Rectal smooth muscle tissue (tissue), 1 donor: ENCODE measurements around the gene NAP1L5.

Experiments used
- H3K27ac ChIP-seq: one replicate; pipeline ENCODE4 v1.7.0; 2013; ENCODE audit warnings: low read depth, low read length, inconsistent platforms
- H3K27me3 ChIP-seq: one replicate; pipeline ENCODE4 v1.7.0; 2013; ENCODE audit warnings: low read length; ENCODE audit not compliant: control insufficient read depth, insufficient read depth
- H3K36me3 ChIP-seq: one replicate; pipeline ENCODE4 v1.7.0; 2013; ENCODE audit warnings: low read length; ENCODE audit not compliant: control insufficient read depth, insufficient read depth
- H3K4me1 ChIP-seq: one replicate; pipeline ENCODE4 v1.7.0; 2013; ENCODE audit warnings: low read length; ENCODE audit not compliant: control insufficient read depth, insufficient read depth
- H3K4me3 ChIP-seq: one replicate; pipeline ENCODE4 v1.7.0; 2013; ENCODE audit warnings: low read length
- H3K9ac ChIP-seq: one replicate; pipeline ENCODE4 v1.7.0; 2013; ENCODE audit warnings: low read length

Gene NAP1L5, protein sequence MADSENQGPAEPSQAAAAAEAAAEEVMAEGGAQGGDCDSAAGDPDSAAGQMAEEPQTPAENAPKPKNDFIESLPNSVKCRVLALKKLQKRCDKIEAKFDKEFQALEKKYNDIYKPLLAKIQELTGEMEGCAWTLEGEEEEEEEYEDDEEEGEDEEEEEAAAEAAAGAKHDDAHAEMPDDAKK

DNA sequence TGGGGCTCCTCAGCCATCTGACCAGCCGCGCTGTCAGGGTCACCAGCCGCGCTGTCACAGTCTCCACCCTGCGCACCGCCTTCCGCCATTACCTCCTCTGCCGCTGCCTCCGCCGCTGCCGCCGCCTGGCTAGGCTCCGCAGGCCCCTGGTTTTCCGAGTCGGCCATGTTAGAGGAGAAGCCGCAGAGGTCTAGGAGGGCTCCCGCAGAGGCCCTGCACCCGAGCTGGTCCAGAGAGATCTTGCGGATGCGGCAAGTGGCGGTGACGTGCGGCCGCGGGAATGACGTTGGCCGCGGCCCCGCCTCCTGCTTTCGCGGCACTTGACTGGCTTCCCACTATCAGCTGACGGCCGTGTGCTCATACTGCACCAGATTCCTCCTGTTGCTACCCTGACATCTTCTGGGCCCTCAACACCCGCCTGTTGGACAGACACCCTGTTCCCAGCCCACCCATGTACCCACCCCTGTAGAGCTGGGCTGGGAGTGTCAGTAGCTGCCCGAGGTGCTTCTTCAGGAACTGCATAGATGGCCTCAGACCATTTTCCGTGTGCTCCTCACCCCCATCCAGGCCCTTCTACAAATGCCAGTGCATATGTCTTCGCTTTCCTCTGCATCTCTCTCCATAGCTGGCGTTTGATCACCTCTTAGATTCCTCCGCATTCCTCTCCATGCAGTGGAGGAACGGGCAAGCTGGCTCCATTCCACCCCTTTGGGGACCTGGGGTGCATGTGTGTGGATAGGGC, at the start of gene NAP1L5:
Gene NAP1L5, minus strand, starts transcription at position 242 of the 742 bp plus-strand sequence. Its CDS starts 75 bp downstream, at position 167.
- Histone ChIP-seq H3K36me3 (no peaks in the 10 kb centered on the region), H3K4me3 (peak within 1 kb of the TSS; percentile 76), H3K27me3 (no peaks in the 10 kb centered on the region)

DNA sequence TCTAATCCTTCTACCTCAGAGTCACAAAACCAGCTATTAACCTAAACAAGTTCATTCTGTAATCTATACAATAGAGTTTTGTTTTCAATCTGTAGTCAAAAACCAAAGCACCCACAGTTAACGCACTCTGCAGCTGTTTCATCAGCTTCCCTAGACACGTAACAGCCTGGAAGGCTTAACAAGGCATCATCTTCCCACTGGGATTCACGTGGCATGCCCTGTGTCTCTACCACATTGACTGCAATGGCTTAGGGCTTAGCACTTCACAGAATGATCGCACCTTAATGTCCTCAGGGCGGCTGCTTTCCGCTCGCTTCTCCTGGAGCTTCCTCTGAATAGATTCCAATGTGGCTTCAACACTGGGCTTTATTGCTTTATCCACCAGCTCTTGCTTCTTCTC, 49.7 kb upstream of the NAP1L5 start:
- H3K4me1 ChIP-seq: no peaks in the 10 kb centered on the region
- H3K9ac ChIP-seq: no peak overlapping the region
- peaks cover 32% of the 10 kb centered on the region for H3K36me3 ChIP-seq
- H3K27me3 ChIP-seq: no peaks in the 10 kb centered on the region
- no peak overlapping the region for H3K27ac ChIP-seq
- H3K4me3 ChIP-seq: no peak overlapping the region

More for the DNA sequence above, at the start of gene NAP1L5:
- Histone ChIP-seq H3K4me1 (no peaks in the 10 kb centered on the region), H3K9ac (peak within 1 kb of the TSS; percentile 32), H3K27ac (peak within 1 kb of the TSS; percentile 75)

DNA sequence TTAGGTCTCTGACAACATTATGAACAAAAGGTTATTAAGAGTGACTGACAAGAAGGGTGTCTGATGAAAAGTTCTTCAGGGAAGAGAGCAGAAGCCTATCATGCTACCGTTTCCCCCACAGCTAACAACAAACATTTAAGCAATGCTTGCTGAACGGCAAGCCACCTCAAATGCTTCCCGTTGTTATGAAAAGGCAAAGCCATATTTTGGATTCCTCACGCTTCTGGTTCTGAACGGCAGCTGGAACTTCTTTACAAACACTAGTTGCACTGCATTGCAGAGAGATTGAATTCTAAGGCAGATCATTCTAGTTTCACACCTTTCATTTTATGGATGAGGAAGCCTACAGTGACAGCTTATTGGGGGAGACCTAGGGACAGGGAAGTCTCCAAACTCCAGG, 48.6 kb upstream of the NAP1L5 start:
- H3K4me3 ChIP-seq: no peak overlapping the region
- peaks cover 32% of the 10 kb centered on the region for H3K36me3 ChIP-seq
- no peaks in the 10 kb centered on the region for H3K4me1 ChIP-seq
- H3K27me3 ChIP-seq: no peaks in the 10 kb centered on the region
- no peak overlapping the region for H3K9ac ChIP-seq
- no peak overlapping the region for H3K27ac ChIP-seq

DNA sequence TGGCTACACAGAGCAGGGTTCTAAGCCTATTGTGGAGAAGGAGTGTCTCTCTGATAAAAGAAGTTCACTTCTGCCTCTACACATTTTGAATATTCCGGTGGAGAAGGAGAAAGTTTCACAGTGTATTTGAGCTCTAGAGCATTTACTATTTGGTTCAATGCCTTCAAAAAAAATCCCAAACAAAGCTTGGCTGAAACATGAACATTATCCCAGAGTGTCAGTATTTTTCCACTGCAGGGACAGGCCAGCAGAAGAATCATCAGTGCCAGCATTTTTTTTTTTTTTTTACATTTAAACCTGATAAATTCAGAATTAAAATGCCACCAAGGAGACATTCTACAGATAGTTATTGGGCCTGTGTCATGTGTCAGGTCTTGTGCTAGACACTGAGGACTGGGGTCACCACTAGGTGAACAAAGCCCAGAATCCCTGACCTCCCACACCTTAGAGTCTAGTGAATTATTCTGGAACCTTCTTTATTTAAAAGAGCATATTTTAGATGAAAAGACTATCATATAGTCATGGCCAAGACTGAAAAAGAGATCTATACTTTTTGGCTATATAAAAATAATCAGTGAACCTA, 48.0 kb upstream of the NAP1L5 start:
- Histone ChIP-seq H3K27ac (no peak overlapping the region), H3K9ac (no peak overlapping the region), H3K36me3 (peaks cover 32% of the 10 kb centered on the region), H3K4me1 (no peaks in the 10 kb centered on the region), H3K4me3 (no peak overlapping the region), H3K27me3 (no peaks in the 10 kb centered on the region)

DNA sequence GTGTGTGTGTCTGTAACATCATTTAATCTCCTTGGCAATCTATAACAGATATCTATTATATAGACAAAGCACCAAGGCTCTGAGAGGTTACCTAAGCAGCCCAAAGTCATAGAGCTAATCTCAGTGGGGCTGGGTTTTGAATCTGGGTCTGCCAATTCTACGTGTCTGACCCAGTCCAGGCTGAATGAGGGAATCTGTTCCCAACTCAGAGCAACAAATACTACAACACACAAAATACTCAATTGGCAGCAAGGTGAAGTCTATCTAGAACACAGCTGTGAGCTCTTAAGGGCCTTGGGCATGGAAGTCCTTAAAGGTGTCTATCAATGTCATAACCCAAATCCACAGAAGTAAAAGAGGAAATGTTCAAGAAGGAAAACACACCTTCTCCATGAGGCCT, 47.5 kb upstream of the NAP1L5 start:
- Histone ChIP-seq H3K27me3 (no peaks in the 10 kb centered on the region), H3K27ac (no peak overlapping the region), H3K9ac (no peak overlapping the region), H3K36me3 (peaks cover 28% of the 10 kb centered on the region), H3K4me3 (no peak overlapping the region), H3K4me1 (no peaks in the 10 kb centered on the region)

DNA sequence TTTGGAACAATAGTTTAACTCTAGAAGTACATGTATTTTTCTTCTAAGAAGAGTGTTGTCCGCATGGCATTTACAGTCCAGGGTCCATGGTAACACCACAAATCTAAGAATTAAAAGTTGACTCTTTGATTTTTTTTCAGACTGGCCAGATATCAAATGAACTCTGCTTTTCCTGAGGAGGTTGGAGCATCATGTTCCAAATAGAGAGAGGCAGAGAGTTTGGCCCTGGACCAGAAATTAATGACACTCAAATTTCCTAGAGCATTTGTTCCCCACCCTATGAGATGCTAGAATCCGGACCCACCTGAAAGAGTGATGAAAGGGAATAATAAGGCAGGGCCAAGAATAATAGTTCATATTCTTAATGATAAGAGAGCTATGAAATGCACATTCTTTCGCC, 47.0 kb upstream of the NAP1L5 start:
- no peak overlapping the region for H3K27ac ChIP-seq
- H3K9ac ChIP-seq: no peak overlapping the region
- no peak overlapping the region for H3K4me3 ChIP-seq
- no peaks in the 10 kb centered on the region for H3K27me3 ChIP-seq
- no peaks in the 10 kb centered on the region for H3K4me1 ChIP-seq
- peaks cover 22% of the 10 kb centered on the region for H3K36me3 ChIP-seq

DNA sequence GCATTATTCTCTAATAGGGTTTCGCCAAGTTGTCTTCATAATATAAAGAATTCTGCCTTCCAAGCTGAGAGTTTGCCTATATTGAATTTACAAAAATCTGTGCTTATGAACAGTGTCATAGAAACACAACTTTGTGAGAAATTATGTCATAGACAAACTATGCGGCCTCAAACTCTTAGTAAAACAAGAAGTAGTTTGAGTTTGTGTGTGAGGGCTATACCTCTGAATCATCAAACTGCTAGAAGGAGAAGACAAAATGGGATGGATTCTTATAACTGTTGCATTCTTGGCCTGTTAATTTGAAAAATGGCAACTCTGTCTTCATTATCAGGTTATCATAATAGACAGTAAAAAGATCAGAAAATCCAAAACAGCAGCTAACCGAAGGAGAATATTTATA, 46.1 kb upstream of the NAP1L5 start:
- Histone ChIP-seq H3K36me3 (peaks cover 21% of the 10 kb centered on the region), H3K4me1 (no peaks in the 10 kb centered on the region), H3K27me3 (no peaks in the 10 kb centered on the region), H3K4me3 (no peak overlapping the region), H3K27ac (no peak overlapping the region), H3K9ac (no peak overlapping the region)

DNA sequence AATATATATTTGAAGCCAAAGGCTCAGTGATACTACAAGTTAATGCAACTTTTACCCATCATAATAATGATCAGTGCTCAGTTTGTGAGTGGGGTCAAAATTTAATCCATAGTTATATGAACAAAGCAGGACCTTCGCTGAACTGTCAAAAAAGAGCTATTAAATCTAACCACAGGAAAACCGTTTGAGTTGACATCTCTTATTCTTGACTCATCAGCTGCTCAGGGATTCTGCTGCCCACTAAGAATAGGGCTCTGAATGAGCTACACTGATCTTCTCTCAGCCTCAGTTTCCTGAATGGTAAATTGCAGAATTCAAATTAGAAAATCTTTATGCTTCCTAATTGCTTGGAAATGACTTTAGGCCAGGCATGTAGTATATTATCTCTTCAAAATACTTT, 44.9 kb upstream of the NAP1L5 start:
- Histone ChIP-seq H3K27me3 (no peaks in the 10 kb centered on the region), H3K4me1 (peaks cover 5% of the 10 kb centered on the region), H3K36me3 (peaks cover 16% of the 10 kb centered on the region), H3K4me3 (no peak overlapping the region), H3K9ac (no peak overlapping the region), H3K27ac (no peak overlapping the region)

DNA sequence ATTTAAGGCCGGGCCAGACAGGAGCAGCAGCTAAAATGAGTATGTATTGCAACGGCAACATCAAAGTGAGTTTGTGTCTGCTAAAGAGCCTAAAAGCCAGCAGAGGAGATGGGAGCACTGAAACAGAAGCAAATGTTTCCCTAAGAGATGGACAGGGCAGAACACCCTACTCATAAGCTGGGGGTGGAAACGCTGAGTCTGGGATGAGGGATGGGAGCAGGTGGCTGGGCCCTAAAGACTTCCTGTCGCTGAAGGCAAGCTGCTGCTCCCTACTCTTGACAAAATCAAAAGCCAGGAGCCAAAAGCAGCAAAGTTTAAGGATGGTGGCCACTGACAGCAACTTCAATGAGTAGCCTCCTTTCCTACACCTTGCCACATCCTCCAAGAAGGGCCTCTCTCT, 40.6 kb upstream of the NAP1L5 start:
- H3K9ac ChIP-seq: no peak overlapping the region
- peak overlapping the region; percentile 2 for H3K27ac ChIP-seq
- no peak overlapping the region for H3K4me3 ChIP-seq
- peaks cover 5% of the 10 kb centered on the region for H3K4me1 ChIP-seq
- H3K27me3 ChIP-seq: no peaks in the 10 kb centered on the region
- H3K36me3 ChIP-seq: peaks cover 11% of the 10 kb centered on the region

DNA sequence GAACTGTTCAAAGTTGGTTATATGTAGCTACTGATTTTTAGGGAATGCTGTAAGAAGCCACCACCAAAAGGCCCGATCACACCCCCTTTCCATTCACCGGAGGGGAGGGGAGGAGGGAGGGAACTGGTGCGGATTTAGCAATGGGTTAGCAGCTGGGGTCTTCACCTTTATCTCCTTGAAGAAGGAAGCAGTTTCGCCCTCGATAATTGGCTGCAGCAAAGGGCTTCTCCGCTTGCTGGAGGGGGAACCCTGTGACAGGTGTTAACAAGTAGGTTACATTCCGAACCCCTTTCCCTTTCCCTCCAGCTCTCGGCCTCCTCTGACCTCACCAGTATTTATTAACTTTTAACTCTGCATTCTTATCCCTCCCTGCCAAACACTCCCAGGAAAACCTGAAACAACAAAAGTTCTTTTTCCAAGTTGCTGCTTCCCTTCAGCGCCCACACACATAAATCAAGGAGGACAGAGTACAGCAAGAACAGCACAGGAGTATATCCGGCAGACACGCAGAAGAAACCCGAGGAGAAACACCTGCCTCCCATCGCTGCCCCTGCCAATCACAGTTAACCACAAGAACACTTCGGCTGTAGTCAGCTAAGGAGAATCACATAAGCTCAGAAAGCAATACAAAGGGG, 39.8 kb upstream of the NAP1L5 start:
- Histone ChIP-seq H3K27me3 (no peaks in the 10 kb centered on the region), H3K4me3 (no peak overlapping the region), H3K27ac (peak overlapping the region; percentile 2), H3K9ac (no peak overlapping the region), H3K4me1 (peaks cover 5% of the 10 kb centered on the region), H3K36me3 (peaks cover 11% of the 10 kb centered on the region)

DNA sequence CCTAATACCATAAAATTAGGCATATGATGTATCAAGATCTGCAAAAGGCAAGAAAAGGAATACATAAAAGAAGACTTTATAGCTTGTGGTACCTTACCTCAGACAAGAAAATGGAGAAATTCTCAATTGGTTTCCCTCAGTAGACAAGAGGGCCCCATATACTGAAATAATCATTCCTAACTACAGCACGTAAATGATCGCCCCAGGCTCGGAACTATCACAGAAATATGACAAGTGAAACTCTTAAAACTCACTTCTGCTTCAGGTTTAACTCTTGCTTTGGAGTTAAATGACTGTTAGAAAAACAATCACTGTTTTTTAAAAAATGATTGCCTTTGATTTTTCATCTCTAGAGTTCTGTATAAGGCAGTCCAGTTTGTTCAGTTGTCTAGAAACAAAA, 38.6 kb upstream of the NAP1L5 start:
- H3K9ac ChIP-seq: no peak overlapping the region
- H3K27me3 ChIP-seq: no peaks in the 10 kb centered on the region
- H3K36me3 ChIP-seq: peaks cover 17% of the 10 kb centered on the region
- H3K27ac ChIP-seq: no peak overlapping the region
- H3K4me1 ChIP-seq: peaks cover 5% of the 10 kb centered on the region
- no peak overlapping the region for H3K4me3 ChIP-seq

DNA sequence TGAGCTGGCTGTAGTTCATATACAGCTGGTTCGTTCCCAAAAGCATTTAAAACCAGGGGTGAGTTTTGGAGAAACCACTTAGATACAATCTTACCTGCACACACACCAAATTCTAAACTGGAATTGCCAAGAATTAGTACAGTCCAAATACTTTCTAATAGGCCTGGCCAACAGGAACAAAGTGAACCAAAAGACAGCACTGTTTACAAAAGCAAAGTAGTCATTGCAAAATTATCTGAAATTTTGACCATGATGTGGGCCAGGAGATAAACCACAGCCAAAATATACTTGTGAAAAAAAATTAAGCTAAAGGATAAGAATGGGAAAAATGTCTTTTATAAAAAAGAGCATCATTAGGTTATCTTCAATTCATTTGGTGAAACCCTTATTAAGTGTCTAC, 37.9 kb upstream of the NAP1L5 start:
- peaks cover 20% of the 10 kb centered on the region for H3K36me3 ChIP-seq
- H3K9ac ChIP-seq: no peak overlapping the region
- H3K4me3 ChIP-seq: no peak overlapping the region
- no peaks in the 10 kb centered on the region for H3K27me3 ChIP-seq
- H3K4me1 ChIP-seq: peaks cover 5% of the 10 kb centered on the region
- no peak overlapping the region for H3K27ac ChIP-seq
